ENCODE data around the gene FOXP1.
"Not testable (repeated sequence)": the region's sequence is repeated elsewhere in the genome, so short reads cannot be mapped to it uniquely, and the experiment has no call there.

The FOXP1 gene

GRCh38 chr3:70979983-70980645 lies 603.4 kb downstream of the FOXP1 start:
- H3K27ac ChIP-seq (ENCODE audit: low read depth, low read length, poor library complexity, severe bottlenecking), result no peak overlapping the region
- no peaks in the 10 kb centered on the region for H3K9me3 ChIP-seq (ENCODE audit: low read length)
- H3K27me3 ChIP-seq (ENCODE audit: insufficient read depth, low read length), result no peaks in the 10 kb centered on the region
- no peaks in the 10 kb centered on the region for H3K9me2 ChIP-seq (ENCODE audit: low read depth, low read length)
- H4K20me1 ChIP-seq (ENCODE audit: insufficient read depth, low read length), result no peaks in the 10 kb centered on the region
- no peak overlapping the region for H3K4me3 ChIP-seq (ENCODE audit: low read depth, low read length, poor library complexity, severe bottlenecking)
- no peak for TF ChIP-seq CTCF (IDR thresholded peaks at IDR 0.05; ENCODE audit: low read length)
- TF ChIP-seq EZH2 (IDR thresholded peaks at IDR 0.05; ENCODE audit: borderline replicate concordance, low read length), result no peak
- no peaks in the 10 kb centered on the region for H3F3A ChIP-seq (ENCODE audit: insufficient read depth, low read length)
- H3K79me2 ChIP-seq (ENCODE audit: insufficient read depth, low read length), result no peaks in the 10 kb centered on the region
- no peak overlapping the region for H3K4me2 ChIP-seq (ENCODE audit: low read length)
- H3K36me3 ChIP-seq (ENCODE audit: insufficient read depth, low read length), result peaks cover 78% of the 10 kb centered on the region
- H3K9ac ChIP-seq (ENCODE audit: low read length), result no peak overlapping the region
- no peak overlapping the region for H2AFZ ChIP-seq (ENCODE audit: low read length)
- peaks cover 12% of the 10 kb centered on the region for H3K4me1 ChIP-seq (ENCODE audit: insufficient read depth, low read length, severe bottlenecking)

GRCh38 chr3:70977712-70978111 lies 605.8 kb downstream of the FOXP1 start:
- Histone ChIP-seq H3K9ac (ENCODE audit: low read length) (no peak overlapping the region), H4K20me1 (ENCODE audit: insufficient read depth, low read length) (no peaks in the 10 kb centered on the region), H3K4me3 (ENCODE audit: low read depth, low read length, poor library complexity, severe bottlenecking) (no peak overlapping the region), H3F3A (ENCODE audit: insufficient read depth, low read length) (no peaks in the 10 kb centered on the region), H3K4me2 (ENCODE audit: low read length) (no peak overlapping the region), H3K9me3 (ENCODE audit: low read length) (no peaks in the 10 kb centered on the region), H3K36me3 (ENCODE audit: insufficient read depth, low read length) (peaks cover 86% of the 10 kb centered on the region), H3K79me2 (ENCODE audit: insufficient read depth, low read length) (no peaks in the 10 kb centered on the region), H3K27me3 (ENCODE audit: insufficient read depth, low read length) (no peaks in the 10 kb centered on the region), H3K9me2 (ENCODE audit: low read depth, low read length) (no peaks in the 10 kb centered on the region), H3K27ac (ENCODE audit: low read depth, low read length, poor library complexity, severe bottlenecking) (no peak overlapping the region), H3K4me1 (ENCODE audit: insufficient read depth, low read length, severe bottlenecking) (peaks cover 3% of the 10 kb centered on the region), H2AFZ (ENCODE audit: low read length) (no peak overlapping the region)
- TF ChIP-seq CTCF (IDR thresholded peaks at IDR 0.05; ENCODE audit: low read length), result no peak
- TF ChIP-seq EZH2 (IDR thresholded peaks at IDR 0.05; ENCODE audit: borderline replicate concordance, low read length), result no peak

- not testable (repeated sequence) for H3F3A ChIP-seq (ENCODE audit: insufficient read depth, low read length); H4K20me1 ChIP-seq (ENCODE audit: insufficient read depth, low read length); H3K9me2 ChIP-seq (ENCODE audit: low read depth, low read length); H3K9me3 ChIP-seq (ENCODE audit: low read length); H3K79me2 ChIP-seq (ENCODE audit: insufficient read depth, low read length); H3K27me3 ChIP-seq (ENCODE audit: insufficient read depth, low read length); H3K9ac ChIP-seq (ENCODE audit: low read length); H3K4me1 ChIP-seq (ENCODE audit: insufficient read depth, low read length, severe bottlenecking); H2AFZ ChIP-seq (ENCODE audit: low read length); H3K27ac ChIP-seq (ENCODE audit: low read depth, low read length, poor library complexity, severe bottlenecking); H3K4me3 ChIP-seq (ENCODE audit: low read depth, low read length, poor library complexity, severe bottlenecking); H3K4me2 ChIP-seq (ENCODE audit: low read length)
- H3K36me3 ChIP-seq (ENCODE audit: insufficient read depth, low read length), result peaks cover 94% of the 10 kb centered on the region
Measured at GRCh38 chr3:70975981-70976380, 607.5 kb downstream of the FOXP1 start.

- H3K9me2 ChIP-seq (ENCODE audit: low read depth, low read length), result no peaks in the 10 kb centered on the region
- H3K4me1 ChIP-seq (ENCODE audit: insufficient read depth, low read length, severe bottlenecking), result no peaks in the 10 kb centered on the region
- no peaks in the 10 kb centered on the region for H3K27me3 ChIP-seq (ENCODE audit: insufficient read depth, low read length)
- H3K36me3 ChIP-seq (ENCODE audit: insufficient read depth, low read length), result peaks cover 94% of the 10 kb centered on the region
- H3K4me2 ChIP-seq (ENCODE audit: low read length), result no peak overlapping the region
- no peak overlapping the region for H3K9ac ChIP-seq (ENCODE audit: low read length)
- no peak overlapping the region for H2AFZ ChIP-seq (ENCODE audit: low read length)
- H3K9me3 ChIP-seq (ENCODE audit: low read length), result no peaks in the 10 kb centered on the region
- no peaks in the 10 kb centered on the region for H4K20me1 ChIP-seq (ENCODE audit: insufficient read depth, low read length)
- TF ChIP-seq EZH2 (IDR thresholded peaks at IDR 0.05; ENCODE audit: borderline replicate concordance, low read length) (no peak), CTCF (IDR thresholded peaks at IDR 0.05; ENCODE audit: low read length) (no peak)
- no peak overlapping the region for H3K27ac ChIP-seq (ENCODE audit: low read depth, low read length, poor library complexity, severe bottlenecking)
- no peaks in the 10 kb centered on the region for H3K79me2 ChIP-seq (ENCODE audit: insufficient read depth, low read length)
- H3K4me3 ChIP-seq (ENCODE audit: low read depth, low read length, poor library complexity, severe bottlenecking), result no peak overlapping the region
- no peaks in the 10 kb centered on the region for H3F3A ChIP-seq (ENCODE audit: insufficient read depth, low read length)
Measured at GRCh38 chr3:70974747-70975146, 608.8 kb downstream of the FOXP1 start.
